H1 (cell line): Measurements from ENCODE around the gene RPL7A. TPM values are rescaled to one million over a fixed set of nuclear protein-coding genes. Genes with fewer than 3 reads are reported as not detected.
A peak's percentile ranks its signal among the peaks of the same experiment; 100 is the strongest.

Experiments
- BCL11A ChIP-seq, 2 experiments: IDR thresholded peaks; one replicate each; pipeline ENCODE4 v1.6.1; 2011; ENCODE audit warnings: low read depth in 2 of 2, low read length in 2 of 2, mild to moderate bottlenecking in 2 of 2
- CREB1 ChIP-seq: IDR thresholded peaks from 2 replicates; pipeline ENCODE4 v1.6.1; 2012; ENCODE audit warnings: inconsistent platforms
- GTF2F1 ChIP-seq: IDR thresholded peaks from 2 replicates; pipeline ENCODE4 v1.6.1; 2012; ENCODE audit warnings: low read depth, low read length, improper control_type of control experiment, borderline replicate concordance
- HDAC2 ChIP-seq, 2 experiments: fragments of 300-600 bp in 1 of 2; sonication (generic) in 1 of 2; IDR thresholded peaks; 2 replicates each; pipeline ENCODE4 v1.6.1; 2011 to 2012; ENCODE audit warnings: low read depth in 2 of 2, low read length in 2 of 2, mild to moderate bottlenecking in 2 of 2, moderate library complexity in 2 of 2, borderline replicate concordance in 1 of 2, inconsistent platforms in 1 of 2
- MAFK ChIP-seq: IDR thresholded peaks from 2 replicates; pipeline ENCODE4 v1.6.1; 2012; ENCODE audit warnings: low read depth, mild to moderate bottlenecking, improper control_type of control experiment, low read length
- PHF8 ChIP-seq: fragments of 200-600 bp; sonication (generic); conservative IDR thresholded peaks from 2 replicates; pipeline ENCODE4 v1.7.1; 2012; ENCODE audit warnings: low read depth, mild to moderate bottlenecking, inconsistent platforms, low read length, moderate library complexity
- POLR2A ChIP-seq, 2 experiments: IDR thresholded peaks; 1 replicate in 1 of 2; 2 replicates in 1 of 2; pipeline ENCODE4 v1.6.1; 2011; ENCODE audit warnings: low read depth in 2 of 2, low read length in 2 of 2, mild to moderate bottlenecking in 2 of 2; ENCODE audit errors: control extremely low read depth in 1 of 2
- RBBP5 ChIP-seq: IDR thresholded peaks from 2 replicates; pipeline ENCODE4 v1.7.1; 2012; ENCODE audit warnings: low read depth, mild to moderate bottlenecking, inconsistent platforms, low read length, moderate library complexity, borderline replicate concordance
- SIN3A ChIP-seq, 2 experiments: IDR thresholded peaks in 1 of 2; conservative IDR thresholded peaks in 1 of 2; 2 replicates each; pipeline ENCODE4 v1.6.1; 2011 to 2012; ENCODE audit warnings: low read length in 2 of 2, improper control_type of control experiment in 1 of 2, low read depth in 1 of 2, mild to moderate bottlenecking in 1 of 2
- SIRT6 ChIP-seq: IDR thresholded peaks from one replicate; pipeline ENCODE4 v1.7.1; 2012; ENCODE audit warnings: low read length, inconsistent platforms
- SUZ12 ChIP-seq: fragments of 200-600 bp; sonication (generic); IDR thresholded peaks from 2 replicates; pipeline ENCODE4 v1.6.1; 2012; ENCODE audit warnings: mild to moderate bottlenecking, inconsistent platforms, low read length, moderate library complexity, mixed read lengths
- TCF12 ChIP-seq: IDR thresholded peaks from 2 replicates; pipeline ENCODE4 v1.6.1; 2011; ENCODE audit warnings: low read depth, mild to moderate bottlenecking, low read length
- YY1 ChIP-seq: IDR thresholded peaks from 2 replicates; pipeline ENCODE4 v1.6.1; 2011; ENCODE audit warnings: low read depth, mild to moderate bottlenecking, low read length
- polyA plus RNA-seq, 7 experiments: library from polyadenylated mRNA; depleted of rRNA in 3 of 7; stranded (reverse) in 5 of 7; unstranded in 2 of 7; fragments of >200 nt in 5 of 7; fragments of 200-250 nt in 2 of 7; gene quantifications; 1 replicate in 5 of 7; 2 replicates in 1 of 7; 4 replicates in 1 of 7; pipeline versions ENCODE4 v1.2.1 to v1.2.3, GENCODE V29; 2011 to 2013; ENCODE audit warnings: missing spikeins in 2 of 7, mixed read lengths in 2 of 7
- total RNA-seq: library from RNA; stranded (reverse); fragmentation: NEBNext Ultra II Directional; extraction: Animal tissue kit (Norgen Biotek cat#: 25700); gene quantifications from 2 replicates; pipeline ENCODE4 v1.2.1, GENCODE V29; 2021
- TF ChIP-seq, protein P1 (sequence below): IDR thresholded peaks from 2 replicates; pipeline ENCODE4 v1.6.1; 2012; ENCODE audit warnings: inconsistent platforms

Gene RPL7A
- total and polyA plus RNA-seq, 2 of the 8 experiments (the other 6 are each of a cell fraction or from before 2014, with no cell fraction given), result 2,578 to 2,783 TPM

DNA sequence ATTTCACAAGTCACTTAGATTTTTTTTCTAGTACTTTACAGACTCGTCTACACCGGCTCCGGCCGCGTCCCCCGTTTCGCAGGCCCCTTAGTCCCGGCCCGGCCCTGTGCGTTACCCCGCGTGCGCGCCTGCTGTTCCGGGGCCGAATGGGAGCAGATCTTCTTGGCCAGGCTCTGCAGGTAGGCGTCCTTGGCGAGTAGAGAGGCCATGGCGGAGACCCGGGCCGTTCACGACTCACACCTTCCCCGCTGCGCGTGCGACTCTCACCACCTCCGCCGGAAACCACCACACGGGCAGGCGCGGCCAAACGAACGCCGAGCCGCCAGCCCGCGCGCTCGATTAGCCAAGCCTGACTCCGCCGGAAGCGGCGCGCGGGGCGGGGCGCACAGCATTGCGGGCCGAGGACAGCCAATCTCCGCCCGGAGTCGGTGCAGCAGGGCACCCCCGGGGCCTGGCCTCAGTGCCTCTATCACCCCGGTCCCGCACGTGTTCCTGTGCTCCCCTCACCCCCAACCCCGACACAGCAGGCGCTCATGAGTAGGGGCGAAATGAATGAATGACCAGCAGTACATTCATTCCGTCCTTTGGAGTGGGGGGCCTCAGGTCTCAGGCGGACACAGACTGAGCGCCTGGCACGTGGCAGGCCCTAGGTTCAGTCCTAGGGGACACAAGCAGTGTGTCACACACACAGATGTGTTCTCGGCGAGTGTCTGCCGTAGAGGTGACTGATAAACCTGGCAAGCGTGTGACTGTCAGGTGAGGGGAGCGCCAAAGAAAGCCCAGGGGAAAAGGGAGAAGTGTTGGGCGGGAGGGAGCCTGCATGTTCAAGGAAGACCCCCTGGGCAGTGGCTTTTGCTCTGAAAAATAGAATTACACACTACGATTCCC is 11.8 kb upstream of the RPL7A start, which contains the start of gene SURF6 (continued):
- TF ChIP-seq, protein P1, sequence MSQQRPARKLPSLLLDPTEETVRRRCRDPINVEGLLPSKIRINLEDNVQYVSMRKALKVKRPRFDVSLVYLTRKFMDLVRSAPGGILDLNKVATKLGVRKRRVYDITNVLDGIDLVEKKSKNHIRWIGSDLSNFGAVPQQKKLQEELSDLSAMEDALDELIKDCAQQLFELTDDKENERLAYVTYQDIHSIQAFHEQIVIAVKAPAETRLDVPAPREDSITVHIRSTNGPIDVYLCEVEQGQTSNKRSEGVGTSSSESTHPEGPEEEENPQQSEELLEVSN, result peak; percentile 77
- no peak for TF ChIP-seq TCF12
- peak in 1 of 2 experiments; percentile 82; a peak in 2 of 3 replicates for TF ChIP-seq POLR2A (IDR thresholded peaks at IDR 0.05; ENCODE audit: control extremely low read depth in 1 of 2, low read depth in 2 of 2, low read length in 2 of 2)
- TF ChIP-seq PHF8, result peak; percentile 74; the same call in 1 of the 2 replicates
- no peak for TF ChIP-seq SUZ12
- no peak; the same call in 1 of the 2 replicates for TF ChIP-seq MAFK
- TF ChIP-seq CREB1, result peak; percentile 75
- TF ChIP-seq HDAC2 (IDR thresholded peaks at IDR 0.05; ENCODE audit: borderline replicate concordance in 1 of 2, low read depth in 2 of 2, low read length in 2 of 2), result 0 out of 4 replicates have a peak, but pooled peaks of 1 of the 2 experiments have one; percentile 48
- peak; percentile 60; the same call in 1 of the 2 replicates for TF ChIP-seq RBBP5
- peak; percentile 72 to 98; a peak in 3 of 4 replicates for TF ChIP-seq SIN3A (conservative IDR thresholded peaks at IDR 0.05 in 1 of 2, IDR thresholded peaks at IDR 0.05 in 1 of 2; ENCODE audit: low read depth in 1 of 2, low read length in 2 of 2)
- no peak for TF ChIP-seq BCL11A (IDR thresholded peaks at IDR 0.05; ENCODE audit: low read depth in 2 of 2, low read length in 2 of 2)
- TF ChIP-seq GTF2F1, result no peak
- peak; percentile 85 for TF ChIP-seq YY1
- TF ChIP-seq SIRT6, result no peak
